K562 (cell line): ENCODE data around the gene ATXN10. TPM values are rescaled to one million over a fixed set of nuclear protein-coding genes. Genes with fewer than 3 reads are reported as not detected.

Source experiments
- ATAC-seq: fragments of 200-7000 bp; cut with Tn5 transposase; 3 replicates; pipeline ENCODE4 v1.9.1; 2020; ENCODE audit warnings: moderate library complexity
- BruUV-seq: library from RNA; stranded (reverse); fragments of 400-500 nt; replicated peaks from 2 replicates; lab custom pipeline; 2021; lab: Mats Ljungman, UMichigan
- CTCF ChIA-PET: fragments of 300-600 bp; formaldehyde crosslinking; extraction: SDS; loops from one replicate; lab custom pipeline; 2021; ENCODE audit warnings: low intra/inter-chr PET ratio; lab: Yijun Ruan, JAX
- POLR2A ChIA-PET: fragments of 300-600, 350-650 bp; sonication (Branson Sonifier 250); formaldehyde crosslinking; extraction: SDS; loops from one replicate; lab custom pipeline; 2021; ENCODE audit warnings: antibody characterized with exemption, inconsistent platforms; lab: Yijun Ruan, JAX
- DNase-seq, 4 experiments: peaks; one replicate each; pipeline versions ENCODE4 v3.0.0 to v3.0.0-alpha.2; 2011 to 2018; ENCODE audit warnings: low spot score in 3 of 4, mixed read lengths in 3 of 4; ENCODE audit errors: extremely low read depth in 1 of 4
- FAIRE-seq: peaks from 2 replicates; lab custom pipeline; 2011; peaks lifted over from hg19 to GRCh38; lab: Jason Lieb, UNC
- H2AFZ ChIP-seq: 2 replicates; pipeline ENCODE4 v1.6.0; 2011; ENCODE audit warnings: low read depth, low read length, control low read depth, inconsistent platforms
- H3K27ac ChIP-seq: fragments of 200-600 bp; 3 replicates; pipeline ENCODE4 v1.8.0; 2011; ENCODE audit warnings: low read depth, mild to moderate bottlenecking, control low read depth, inconsistent platforms, low read length, moderate library complexity, mixed read lengths; ENCODE audit errors: extremely low read depth
- H3K27me3 ChIP-seq, 2 experiments: fragments of 300-600 bp in 1 of 2; 2 replicates in 1 of 2; 3 replicates in 1 of 2; pipeline versions ENCODE4 v1.6.0 to v1.8.0; 2011; ENCODE audit warnings: inconsistent platforms in 2 of 2, low read length in 2 of 2, mild to moderate bottlenecking in 1 of 2, mixed read lengths in 1 of 2, moderate library complexity in 1 of 2; ENCODE audit not compliant: control insufficient read depth in 2 of 2, insufficient read depth in 2 of 2
- H3K36me3 ChIP-seq: fragments of 300-600 bp; 3 replicates; pipeline ENCODE4 v1.8.0; 2011; ENCODE audit warnings: mild to moderate bottlenecking, low read length, inconsistent platforms; ENCODE audit not compliant: control insufficient read depth, insufficient read depth
- H3K4me1 ChIP-seq, 2 experiments: fragments of 200-600 bp in 1 of 2; replicated peaks in 1 of 2; 2 replicates in 1 of 2; 3 replicates in 1 of 2; pipeline versions ENCODE4 v1.5.1 to v1.8.0; 2011; ENCODE audit warnings: inconsistent platforms in 2 of 2, low read length in 2 of 2, mild to moderate bottlenecking in 1 of 2, mixed read lengths in 1 of 2, moderate library complexity in 1 of 2; ENCODE audit not compliant: control insufficient read depth in 2 of 2, insufficient read depth in 2 of 2
- H3K4me2 ChIP-seq: 2 replicates; pipeline ENCODE4 v1.6.1; 2011; ENCODE audit warnings: low read length, control low read depth, inconsistent platforms, mixed read lengths; ENCODE audit not compliant: insufficient read depth
- H3K4me3 ChIP-seq: fragments of 200-600 bp; sonication (generic), shearing (Covaris generic); 2 replicates; pipeline ENCODE4 v1.5.1; 2016; ENCODE audit warnings: control low read depth, inconsistent platforms
- H3K79me2 ChIP-seq: fragments of 200-600 bp; 3 replicates; pipeline ENCODE4 v1.8.0; 2011; ENCODE audit warnings: low read length, inconsistent platforms; ENCODE audit not compliant: control insufficient read depth, insufficient read depth
- H3K9ac ChIP-seq, 2 experiments: 2 replicates each; pipeline versions ENCODE4 v1.6.0 to v1.6.1; 2011; ENCODE audit warnings: low read depth in 2 of 2, low read length in 2 of 2, control low read depth in 1 of 2, inconsistent platforms in 1 of 2, mild to moderate bottlenecking in 1 of 2, mixed read lengths in 1 of 2; ENCODE audit not compliant: insufficient read depth in 1 of 2
- H3K9me1 ChIP-seq: one replicate; pipeline ENCODE4 v1.6.0; 2011; ENCODE audit warnings: inconsistent platforms, mild to moderate bottlenecking, low read length, moderate library complexity; ENCODE audit not compliant: control insufficient read depth, insufficient read depth
- H3K9me3 ChIP-seq: replicated peaks from 2 replicates; pipeline ENCODE4 v1.5.1; 2011; ENCODE audit warnings: low read depth, low read length, inconsistent platforms; ENCODE audit not compliant: control insufficient read depth, insufficient read depth
- H4K20me1 ChIP-seq: replicated peaks from 2 replicates; pipeline ENCODE4 v1.6.1; 2011; ENCODE audit warnings: low read length, inconsistent platforms, mixed read lengths; ENCODE audit not compliant: control insufficient read depth, insufficient read depth
- BCLAF1 ChIP-seq, 2 experiments: fragments of 450-650 bp in 1 of 2; IDR thresholded peaks; 2 replicates each; pipeline ENCODE4 v1.6.1; 2011 to 2017; ENCODE audit warnings: low read depth in 2 of 2, antibody characterized with exemption in 1 of 2, borderline replicate concordance in 1 of 2, low read length in 1 of 2, mild to moderate bottlenecking in 1 of 2, mixed read lengths in 1 of 2; ENCODE audit not compliant: control insufficient read depth in 1 of 2
- L3MBTL2 ChIP-seq: fragments of 450-650 bp; IDR thresholded peaks from 2 replicates; pipeline ENCODE4 v1.6.1; 2016; ENCODE audit warnings: mild to moderate bottlenecking, moderate library complexity
- ZNF41 ChIP-seq: fragments of 250-450 bp; sonication (Bioruptor Pico); conservative IDR thresholded peaks from 2 replicates; pipeline ENCODE4 v1.4.0; 2020; ENCODE audit warnings: mild to moderate bottlenecking
- WGBS: fragments of 100-300 bp; shearing (Covaris generic); methylation state at CpG from one replicate; pipeline ENCODE4 v1.1.6; 2016; ENCODE audit warnings: low coverage, mixed read lengths; ENCODE audit not compliant: insufficient coverage; ENCODE audit errors: missing lambda C conversion rate; 5-methylcytosine and 5-hydroxymethylcytosine counted together
- in situ Hi-C: fragments of 300-500 bp; cut with MboI; formaldehyde crosslinking; loops from 4 replicates; pipeline ENCODE4 v1.15.0; 2018; ENCODE audit warnings: inconsistent platforms, mixed read lengths
- intact Hi-C: fragments of 100-400 bp; cut with micrococcal nuclease; formaldehyde crosslinking; loops from 2 replicates; pipeline ENCODE4 v1.14.2; 2022
- polyA plus RNA-seq, 8 experiments: library from polyadenylated mRNA; depleted of rRNA in 4 of 8; stranded (reverse) in 5 of 8; unstranded in 3 of 8; fragments of >200 nt; fragmentation: Nextera tagmentation in 2 of 8; fragmentation: Illumina TruSeq in 1 of 8; extraction: Ambion mirVana in 2 of 8; extraction: Trizol in 1 of 8; gene quantifications; 2 replicates each; pipeline versions ENCODE4 v1.2.1 to v1.2.3, GENCODE V29; 2011 to 2014; ENCODE audit warnings: inconsistent platforms in 1 of 8, missing spikeins in 1 of 8
- total RNA-seq, 7 experiments: library from RNA; depleted of rRNA in 6 of 7; stranded (reverse); fragments of >200 nt in 6 of 7; fragmentation: Illumina TruSeq in 2 of 7; extraction: Trizol in 2 of 7; gene quantifications; 2 replicates each; pipeline versions ENCODE4 v1.2.1 to v1.2.3, GENCODE V29; 2011 to 2021; ENCODE audit warnings: low replicate concordance in 1 of 7

Gene ATXN10
- total and polyA plus RNA-seq, 9 of the 15 experiments (the other 6 are each of a cell fraction or from before 2014, with no cell fraction given): 11.5 to 190 (median 33.6) TPM

DNA sequence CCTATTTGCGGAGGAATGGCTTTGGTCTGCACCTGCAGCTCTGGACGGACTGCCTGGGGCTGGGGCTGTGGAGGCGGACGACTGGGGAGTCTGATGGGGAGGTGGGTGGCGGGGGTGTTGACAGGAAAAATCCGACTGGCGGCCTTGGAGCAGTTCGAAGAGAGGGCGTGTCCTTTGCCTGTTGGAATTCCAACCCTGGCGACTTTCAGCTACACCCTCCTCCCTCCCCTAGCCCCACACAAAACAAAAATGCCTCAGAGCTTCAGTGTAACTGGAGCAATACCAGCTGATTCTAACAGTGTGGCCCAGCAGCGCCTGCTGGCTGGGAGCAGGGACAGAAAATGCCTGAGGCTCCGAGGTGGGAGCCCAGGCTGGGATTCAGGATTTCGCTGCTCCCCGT is 85.4 kb downstream of the ATXN10 start (continued):
- no peak for TF ChIP-seq BCLAF1 (IDR thresholded peaks at IDR 0.05; ENCODE audit: borderline replicate concordance in 1 of 2, control insufficient read depth in 1 of 2, low read depth in 2 of 2, low read length in 1 of 2)

DNA sequence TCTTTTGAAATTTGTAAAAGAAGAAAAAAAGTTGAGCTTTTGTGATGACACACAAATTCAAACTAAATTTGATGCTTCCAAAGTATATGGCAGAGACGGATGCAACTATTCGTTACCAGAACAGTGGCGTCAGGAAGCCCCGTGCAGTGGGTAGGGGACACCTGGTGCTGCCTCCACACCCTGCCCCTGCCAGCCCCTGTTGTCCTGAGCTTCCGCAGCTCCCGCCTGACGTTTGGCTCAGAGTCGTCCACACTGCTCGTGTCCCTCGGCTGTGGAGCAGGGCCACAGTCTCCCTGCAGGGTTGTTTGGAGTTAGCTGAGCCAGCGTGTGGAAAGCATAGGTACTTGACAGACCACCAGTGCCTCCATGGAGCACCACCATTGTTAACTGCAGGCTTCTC is 86.3 kb downstream of the ATXN10 start:
- 92% methylated on average over 8 of the region's 11 CpGs for WGBS
- DNase-seq (no peak), ATAC-seq (no peak), FAIRE-seq (no peak)
- no peaks in the 10 kb centered on the region for H4K20me1 ChIP-seq
- CTCF ChIA-PET: no interaction called here
- H3K9ac ChIP-seq: no peak overlapping the region; a peak in 1 of 4 replicates
- intact Hi-C loops: no loop called here
- no peak overlapping the region for H3K4me2 ChIP-seq
- H3K27ac ChIP-seq: no peak overlapping the region
- H3K9me1 ChIP-seq: no peaks in the 10 kb centered on the region
- BruUV-seq: no TSS peak
- no peak overlapping the region for H3K4me3 ChIP-seq
- H3K9me3 ChIP-seq: no peaks in the 10 kb centered on the region; the same call in 1 of the 2 replicates
- no peaks in the 10 kb centered on the region; a peak in 1 of 5 replicates for H3K4me1 ChIP-seq
- no peak overlapping the region for H2AFZ ChIP-seq
- POLR2A ChIA-PET: no interaction called here
- no peaks in the 10 kb centered on the region for H3K79me2 ChIP-seq
- in situ Hi-C loops: no loop called here
- TF ChIP-seq ZNF41 (CRISPR knock-in tag): no peak
- TF ChIP-seq L3MBTL2: no peak
- TF ChIP-seq, all 486 proteins: peak for 0
- Histone ChIP-seq H3K27me3 (no peaks in the 10 kb centered on the region), H3K36me3 (no peaks in the 10 kb centered on the region)
